Measurements from ENCODE around the gene TMEM97. TPM values are rescaled to one million over a fixed set of nuclear protein-coding genes. Genes with fewer than 3 reads are reported as not detected.

TMEM97 gene
- total RNA-seq, 1 donor from 2014 or later, result 136 TPM

GRCh38 chr17:28343491-28343932 lies 24.5 kb downstream of the TMEM97 start:
- H3K4me3 ChIP-seq, result no peak overlapping the region
- H3K36me3 ChIP-seq, result no peaks in the 10 kb centered on the region
- Mint-ChIP-seq H3K27ac (no peak overlapping the region), H3K4me3 (no peak overlapping the region), H3K4me1 (peaks cover 12% of the 10 kb centered on the region), H3K36me3 (peaks cover 11% of the 10 kb centered on the region), H3K9me3 (no peaks in the 10 kb centered on the region), H3K27me3 (ENCODE audit: insufficient read depth, low read depth) (no peaks in the 10 kb centered on the region)
- H3K4me2 ChIP-seq, result no peak overlapping the region
- H3K4me1 ChIP-seq, result peaks cover 4% of the 10 kb centered on the region
- no peak overlapping the region for H2AFZ ChIP-seq (replicated peaks)
- H3K27ac ChIP-seq, result no peak overlapping the region
- H3K79me2 ChIP-seq (ENCODE audit: low read depth), result peaks cover 5% of the 10 kb centered on the region
- H3K9me3 ChIP-seq (ENCODE audit: low read depth), result no peaks in the 10 kb centered on the region
- TF ChIP-seq CTCF (IDR thresholded peaks at IDR 0.05) (no peak), EZH2phosphoT487 (IDR thresholded peaks at IDR 0.05) (no peak), EZH2 (IDR thresholded peaks at IDR 0.05) (no peak)
- H3F3A ChIP-seq (ENCODE audit: low read depth), result peaks cover 17% of the 10 kb centered on the region
- no peak for DNase-seq (ENCODE audit: low spot score)
- peaks cover 21% of the 10 kb centered on the region for H4K20me1 ChIP-seq (ENCODE audit: low read depth)
- no peak overlapping the region for H3K9ac ChIP-seq
- no peaks in the 10 kb centered on the region for H3K27me3 ChIP-seq

- Histone ChIP-seq H4K20me1 (ENCODE audit: low read depth) (peaks cover 19% of the 10 kb centered on the region), H3K27ac (no peak overlapping the region), H3K27me3 (no peaks in the 10 kb centered on the region), H2AFZ (replicated peaks) (no peak overlapping the region), H3K4me1 (peaks cover 4% of the 10 kb centered on the region), H3K9me3 (ENCODE audit: low read depth) (no peaks in the 10 kb centered on the region), H3K4me2 (no peak overlapping the region), H3F3A (ENCODE audit: low read depth) (peaks cover 17% of the 10 kb centered on the region), H3K36me3 (no peaks in the 10 kb centered on the region), H3K4me3 (no peak overlapping the region), H3K79me2 (ENCODE audit: low read depth) (peaks cover under 1% of the 10 kb centered on the region), H3K9ac (no peak overlapping the region)
- TF ChIP-seq EZH2 (IDR thresholded peaks at IDR 0.05) (no peak), CTCF (IDR thresholded peaks at IDR 0.05) (no peak), EZH2phosphoT487 (IDR thresholded peaks at IDR 0.05) (no peak)
- no peak overlapping the region for H3K4me3 Mint-ChIP-seq
- DNase-seq (ENCODE audit: low spot score), result no peak
- H3K27ac Mint-ChIP-seq, result no peak overlapping the region
- H3K36me3 Mint-ChIP-seq, result peaks cover 9% of the 10 kb centered on the region
- H3K27me3 Mint-ChIP-seq (ENCODE audit: insufficient read depth, low read depth), result no peaks in the 10 kb centered on the region
- H3K9me3 Mint-ChIP-seq, result no peaks in the 10 kb centered on the region
- peaks cover 10% of the 10 kb centered on the region for H3K4me1 Mint-ChIP-seq
Observed at GRCh38 chr17:28344011-28344410, 25.0 kb downstream of the TMEM97 start.

GRCh38 chr17:28344435-28344901 lies 25.5 kb downstream of the TMEM97 start:
- Histone ChIP-seq H3K9me3 (ENCODE audit: low read depth) (no peaks in the 10 kb centered on the region), H3K79me2 (ENCODE audit: low read depth) (no peaks in the 10 kb centered on the region), H3F3A (ENCODE audit: low read depth) (peaks cover 17% of the 10 kb centered on the region), H3K4me3 (no peak overlapping the region), H3K27me3 (no peaks in the 10 kb centered on the region), H3K36me3 (no peaks in the 10 kb centered on the region), H2AFZ (replicated peaks) (no peak overlapping the region), H3K4me2 (no peak overlapping the region), H4K20me1 (ENCODE audit: low read depth) (peaks cover 19% of the 10 kb centered on the region), H3K4me1 (peaks cover 4% of the 10 kb centered on the region), H3K9ac (no peak overlapping the region), H3K27ac (no peak overlapping the region)
- no peak for DNase-seq (ENCODE audit: low spot score)
- no peak overlapping the region for H3K4me3 Mint-ChIP-seq
- H3K36me3 Mint-ChIP-seq, result peaks cover 9% of the 10 kb centered on the region
- H3K27ac Mint-ChIP-seq, result no peak overlapping the region
- no peaks in the 10 kb centered on the region for H3K9me3 Mint-ChIP-seq
- no peaks in the 10 kb centered on the region for H3K27me3 Mint-ChIP-seq (ENCODE audit: insufficient read depth, low read depth)
- peaks cover 10% of the 10 kb centered on the region for H3K4me1 Mint-ChIP-seq
- TF ChIP-seq EZH2phosphoT487 (IDR thresholded peaks at IDR 0.05), result no peak
- no peak for TF ChIP-seq EZH2 (IDR thresholded peaks at IDR 0.05)
- no peak for TF ChIP-seq CTCF (IDR thresholded peaks at IDR 0.05)
